Measurements from ENCODE around the gene SH2D4B. TPM values are rescaled to one million over a fixed set of nuclear protein-coding genes. Genes with fewer than 3 reads are reported as not detected.

Gene SH2D4B
- total RNA-seq, 1 experiment from 2014 or later: 0.22 TPM

DNA sequence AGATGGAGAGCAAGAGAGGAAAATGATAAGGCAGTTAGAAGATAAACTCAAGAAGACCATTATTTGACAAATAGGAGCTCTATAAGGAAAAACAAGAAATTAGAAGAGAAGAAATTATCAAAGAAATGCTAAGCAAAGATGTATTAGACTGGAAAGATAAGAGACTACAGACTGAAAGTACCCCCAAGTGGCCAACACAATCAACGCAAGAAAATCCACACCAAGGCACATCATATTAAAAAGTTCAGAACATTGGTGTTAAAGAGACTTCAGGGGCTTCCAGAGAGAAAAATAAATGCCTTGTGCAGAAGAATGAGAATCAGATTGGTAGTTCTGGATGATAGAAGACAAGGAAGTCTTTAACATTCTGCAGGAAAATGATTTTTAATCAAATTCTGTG is 46.0 kb downstream of the SH2D4B start:
- Histone ChIP-seq H3K36me3 (ENCODE audit: control insufficient read depth in 1 of 2, insufficient read depth in 2 of 2, low read length in 2 of 2) (no peaks in the 10 kb centered on the region), H3K4me2 (ENCODE audit: low read length) (no peak overlapping the region), H3K79me2 (ENCODE audit: insufficient read depth, low read length) (no peaks in the 10 kb centered on the region), H3K9me3 (ENCODE audit: control insufficient read depth in 1 of 2, insufficient read depth in 1 of 2, low read depth in 1 of 2, low read length in 2 of 2) (no peaks in the 10 kb centered on the region), H3K9ac (ENCODE audit: low read length) (no peak overlapping the region), H3K9me2 (ENCODE audit: insufficient read depth) (no peaks in the 10 kb centered on the region), H4K20me1 (ENCODE audit: insufficient read depth) (no peaks in the 10 kb centered on the region), H2AFZ (ENCODE audit: low read depth, low read length, poor library complexity, severe bottlenecking) (no peak overlapping the region), H3K27me3 (ENCODE audit: insufficient read depth, low read length) (peaks cover 4% of the 10 kb centered on the region; the same call in 1 of the 2 replicates), H3K4me3 (replicated peaks in 1 of 2; ENCODE audit: low read depth in 1 of 2, low read length in 2 of 2) (no peak overlapping the region), H3K4me1 (ENCODE audit: control insufficient read depth in 1 of 2, insufficient read depth in 2 of 2, low read length in 2 of 2) (no peaks in the 10 kb centered on the region), H3K27ac (ENCODE audit: low read depth, low read length) (no peak overlapping the region)
- peak; percentile 25; the same call in 1 of the 2 replicates for TF ChIP-seq RAD21 (IDR thresholded peaks at IDR 0.05; ENCODE audit: low read depth)
- TF ChIP-seq SP1 (IDR thresholded peaks at IDR 0.05; ENCODE audit: low read depth): no peak
- no peak for TF ChIP-seq JUND (IDR thresholded peaks at IDR 0.05)
- TF ChIP-seq, protein P1, sequence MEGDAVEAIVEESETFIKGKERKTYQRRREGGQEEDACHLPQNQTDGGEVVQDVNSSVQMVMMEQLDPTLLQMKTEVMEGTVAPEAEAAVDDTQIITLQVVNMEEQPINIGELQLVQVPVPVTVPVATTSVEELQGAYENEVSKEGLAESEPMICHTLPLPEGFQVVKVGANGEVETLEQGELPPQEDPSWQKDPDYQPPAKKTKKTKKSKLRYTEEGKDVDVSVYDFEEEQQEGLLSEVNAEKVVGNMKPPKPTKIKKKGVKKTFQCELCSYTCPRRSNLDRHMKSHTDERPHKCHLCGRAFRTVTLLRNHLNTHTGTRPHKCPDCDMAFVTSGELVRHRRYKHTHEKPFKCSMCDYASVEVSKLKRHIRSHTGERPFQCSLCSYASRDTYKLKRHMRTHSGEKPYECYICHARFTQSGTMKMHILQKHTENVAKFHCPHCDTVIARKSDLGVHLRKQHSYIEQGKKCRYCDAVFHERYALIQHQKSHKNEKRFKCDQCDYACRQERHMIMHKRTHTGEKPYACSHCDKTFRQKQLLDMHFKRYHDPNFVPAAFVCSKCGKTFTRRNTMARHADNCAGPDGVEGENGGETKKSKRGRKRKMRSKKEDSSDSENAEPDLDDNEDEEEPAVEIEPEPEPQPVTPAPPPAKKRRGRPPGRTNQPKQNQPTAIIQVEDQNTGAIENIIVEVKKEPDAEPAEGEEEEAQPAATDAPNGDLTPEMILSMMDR (IDR thresholded peaks at IDR 0.05 in 2 of 3, conservative IDR thresholded peaks at IDR 0.05 in 1 of 3; ENCODE audit: borderline replicate concordance in 1 of 3, insufficient read depth in 1 of 3, low read depth in 2 of 3, low read length in 2 of 3): 0 out of 6 replicates have a peak, but pooled peaks of 1 of the 3 experiments have one; percentile 6
- RAD21 ChIA-PET (ENCODE audit: low non-redundant PET in 1 of 2, low total read pairs in 2 of 2, uncharacterized antibody in 2 of 2, unreplicated experiment in 2 of 2): no interaction called here
- ATAC-seq (no peak), DNase-seq (ENCODE audit: low read depth, low spot score) (no peak)
- POLR2A ChIA-PET: no interaction called here
- CTCF ChIA-PET: interaction anchor here (1.4 kb wide), 1 partner anchor 13 kb away, joined by 7 read pairs; no protein-coding TSS in a partner anchor
- intact Hi-C loops (cut with micrococcal nuclease): no loop called here
- BruUV-seq (replicated peaks): no TSS peak

DNA sequence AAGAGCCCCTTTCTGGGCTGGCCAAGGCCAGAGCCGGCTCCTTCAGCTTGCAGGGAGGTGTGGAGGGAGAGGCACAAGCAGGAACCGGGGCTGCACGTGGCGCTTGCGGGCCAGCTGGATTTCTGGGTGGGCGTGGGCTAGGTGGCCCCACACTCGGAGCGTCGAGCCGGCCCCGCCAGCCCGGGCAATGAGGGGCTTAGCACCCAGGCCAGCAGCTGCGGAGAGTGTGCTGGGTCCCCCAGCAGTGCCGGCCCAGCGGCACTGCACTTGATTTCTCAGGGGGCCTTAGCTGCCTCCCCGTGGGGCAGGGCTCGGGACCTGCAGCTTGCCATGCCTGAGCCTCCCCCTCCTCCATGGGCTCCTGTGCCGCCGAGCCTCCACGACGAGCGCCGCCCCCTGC is 48.1 kb downstream of the SH2D4B start:
- Histone ChIP-seq H2AFZ (ENCODE audit: low read depth, low read length, poor library complexity, severe bottlenecking) (no peak overlapping the region), H3K79me2 (ENCODE audit: insufficient read depth, low read length) (no peaks in the 10 kb centered on the region), H3K27me3 (ENCODE audit: insufficient read depth, low read length) (no peaks in the 10 kb centered on the region), H3K4me1 (ENCODE audit: control insufficient read depth in 1 of 2, insufficient read depth in 2 of 2, low read length in 2 of 2) (no peaks in the 10 kb centered on the region), H3K9me2 (ENCODE audit: insufficient read depth) (no peaks in the 10 kb centered on the region), H3K4me2 (ENCODE audit: low read length) (no peak overlapping the region), H3K4me3 (replicated peaks in 1 of 2; ENCODE audit: low read depth in 1 of 2, low read length in 2 of 2) (no peak overlapping the region), H3K36me3 (ENCODE audit: control insufficient read depth in 1 of 2, insufficient read depth in 2 of 2, low read length in 2 of 2) (no peaks in the 10 kb centered on the region), H3K9me3 (ENCODE audit: control insufficient read depth in 1 of 2, insufficient read depth in 1 of 2, low read depth in 1 of 2, low read length in 2 of 2) (no peaks in the 10 kb centered on the region), H4K20me1 (ENCODE audit: insufficient read depth) (no peaks in the 10 kb centered on the region), H3K9ac (ENCODE audit: low read length) (no peak overlapping the region), H3K27ac (ENCODE audit: low read depth, low read length) (no peak overlapping the region)
- no peak for ATAC-seq
- intact Hi-C loops (cut with micrococcal nuclease): no loop called here
- ChIA-PET POLR2A (no interaction called here), RAD21 (ENCODE audit: low non-redundant PET in 1 of 2, low total read pairs in 2 of 2, uncharacterized antibody in 2 of 2, unreplicated experiment in 2 of 2) (no interaction called here), CTCF (no interaction called here)
- TF ChIP-seq, protein P2, sequence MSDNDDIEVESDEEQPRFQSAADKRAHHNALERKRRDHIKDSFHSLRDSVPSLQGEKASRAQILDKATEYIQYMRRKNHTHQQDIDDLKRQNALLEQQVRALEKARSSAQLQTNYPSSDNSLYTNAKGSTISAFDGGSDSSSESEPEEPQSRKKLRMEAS (IDR thresholded peaks at IDR 0.05): no peak
- TF ChIP-seq YY1 (IDR thresholded peaks at IDR 0.05; ENCODE audit: extremely low read depth, insufficient replicate concordance, low read depth, low read length) (no peak), EZH2phosphoT487 (IDR thresholded peaks at IDR 0.05; ENCODE audit: borderline replicate concordance) (no peak)
- TF ChIP-seq, protein P3, sequence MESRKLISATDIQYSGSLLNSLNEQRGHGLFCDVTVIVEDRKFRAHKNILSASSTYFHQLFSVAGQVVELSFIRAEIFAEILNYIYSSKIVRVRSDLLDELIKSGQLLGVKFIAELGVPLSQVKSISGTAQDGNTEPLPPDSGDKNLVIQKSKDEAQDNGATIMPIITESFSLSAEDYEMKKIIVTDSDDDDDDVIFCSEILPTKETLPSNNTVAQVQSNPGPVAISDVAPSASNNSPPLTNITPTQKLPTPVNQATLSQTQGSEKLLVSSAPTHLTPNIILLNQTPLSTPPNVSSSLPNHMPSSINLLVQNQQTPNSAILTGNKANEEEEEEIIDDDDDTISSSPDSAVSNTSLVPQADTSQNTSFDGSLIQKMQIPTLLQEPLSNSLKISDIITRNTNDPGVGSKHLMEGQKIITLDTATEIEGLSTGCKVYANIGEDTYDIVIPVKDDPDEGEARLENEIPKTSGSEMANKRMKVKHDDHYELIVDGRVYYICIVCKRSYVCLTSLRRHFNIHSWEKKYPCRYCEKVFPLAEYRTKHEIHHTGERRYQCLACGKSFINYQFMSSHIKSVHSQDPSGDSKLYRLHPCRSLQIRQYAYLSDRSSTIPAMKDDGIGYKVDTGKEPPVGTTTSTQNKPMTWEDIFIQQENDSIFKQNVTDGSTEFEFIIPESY (IDR thresholded peaks at IDR 0.05; ENCODE audit: extremely low read depth, insufficient replicate concordance, low read length): no peak
- no TSS peak for BruUV-seq (replicated peaks)
- no peak for DNase-seq (ENCODE audit: low read depth, low spot score)
